Fibroblast of skin of abdomen (primary cell): ENCODE data around the gene TNNC1.
A peak's percentile ranks its signal among the peaks of the same experiment; 100 is the strongest.

Experiments used
- DNase-seq: peaks from one replicate; pipeline ENCODE4 v3.0.0-alpha.2; 2013

Gene TNNC1

GRCh38 chr3:52442409-52443267, 11.2 kb downstream of the TNNC1 start:
- no peak for DNase-seq

- DNase-seq, result no peak
Observed at GRCh38 chr3:52441772-52442332, 12.0 kb downstream of the TNNC1 start.

GRCh38 chr3:52441091-52441771, 12.6 kb downstream of the TNNC1 start:
- no peak for DNase-seq

GRCh38 chr3:52440671-52441070, 13.2 kb downstream of the TNNC1 start:
- DNase-seq, result no peak

- no peak for DNase-seq
Observed at GRCh38 chr3:52440249-52440551, 13.6 kb downstream of the TNNC1 start.

GRCh38 chr3:52439426-52440248, 14.2 kb downstream of the TNNC1 start:
- DNase-seq, result no peak

GRCh38 chr3:52438579-52439425, 15.0 kb downstream of the TNNC1 start:
- DNase-seq, result no peak

GRCh38 chr3:52438104-52438376, 15.8 kb downstream of the TNNC1 start:
- no peak for DNase-seq

- no peak for DNase-seq
Observed at GRCh38 chr3:52437326-52438103, 16.3 kb downstream of the TNNC1 start.

- DNase-seq, result peak; percentile 38
Observed at GRCh38 chr3:52436500-52437149, 17.2 kb downstream of the TNNC1 start.

- no peak for DNase-seq
Observed at GRCh38 chr3:52435246-52436101, 18.4 kb downstream of the TNNC1 start.

- no peak for DNase-seq
Observed at GRCh38 chr3:52434491-52435115, 19.2 kb downstream of the TNNC1 start.

GRCh38 chr3:52433996-52434479, 19.8 kb downstream of the TNNC1 start:
- DNase-seq, result no peak

- no peak for DNase-seq
Observed at GRCh38 chr3:52433328-52433995, 20.4 kb downstream of the TNNC1 start.

GRCh38 chr3:52432691-52433141, 21.1 kb downstream of the TNNC1 start:
- no peak for DNase-seq

GRCh38 chr3:52432225-52432624, 21.6 kb downstream of the TNNC1 start:
- no peak for DNase-seq

GRCh38 chr3:52431459-52432223, 22.2 kb downstream of the TNNC1 start:
- DNase-seq, result no peak

GRCh38 chr3:52430416-52430810, 23.4 kb downstream of the TNNC1 start:
- no peak for DNase-seq
